HuH-7.5 (cell line): Measurements from ENCODE around the gene REXO5.
A peak's percentile ranks its signal among the peaks of the same experiment; 100 is the strongest.
"Not testable (repeated sequence)": the region's sequence is repeated elsewhere in the genome, so short reads cannot be mapped to it uniquely, and the experiment has no call there.

ENCODE experiments used
- DNase-seq: peaks from one replicate; pipeline ENCODE4 v3.0.0; 2011; ENCODE audit warnings: low spot score

The REXO5 gene, protein sequence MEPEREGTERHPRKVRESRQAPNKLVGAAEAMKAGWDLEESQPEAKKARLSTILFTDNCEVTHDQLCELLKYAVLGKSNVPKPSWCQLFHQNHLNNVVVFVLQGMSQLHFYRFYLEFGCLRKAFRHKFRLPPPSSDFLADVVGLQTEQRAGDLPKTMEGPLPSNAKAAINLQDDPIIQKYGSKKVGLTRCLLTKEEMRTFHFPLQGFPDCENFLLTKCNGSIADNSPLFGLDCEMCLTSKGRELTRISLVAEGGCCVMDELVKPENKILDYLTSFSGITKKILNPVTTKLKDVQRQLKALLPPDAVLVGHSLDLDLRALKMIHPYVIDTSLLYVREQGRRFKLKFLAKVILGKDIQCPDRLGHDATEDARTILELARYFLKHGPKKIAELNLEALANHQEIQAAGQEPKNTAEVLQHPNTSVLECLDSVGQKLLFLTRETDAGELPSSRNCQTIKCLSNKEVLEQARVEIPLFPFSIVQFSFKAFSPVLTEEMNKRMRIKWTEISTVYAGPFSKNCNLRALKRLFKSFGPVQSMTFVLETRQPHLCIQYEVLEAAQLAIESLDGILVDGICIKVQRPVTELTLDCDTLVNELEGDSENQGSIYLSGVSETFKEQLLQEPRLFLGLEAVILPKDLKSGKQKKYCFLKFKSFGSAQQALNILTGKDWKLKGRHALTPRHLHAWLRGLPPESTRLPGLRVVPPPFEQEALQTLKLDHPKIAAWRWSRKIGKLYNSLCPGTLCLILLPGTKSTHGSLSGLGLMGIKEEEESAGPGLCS

DNA sequence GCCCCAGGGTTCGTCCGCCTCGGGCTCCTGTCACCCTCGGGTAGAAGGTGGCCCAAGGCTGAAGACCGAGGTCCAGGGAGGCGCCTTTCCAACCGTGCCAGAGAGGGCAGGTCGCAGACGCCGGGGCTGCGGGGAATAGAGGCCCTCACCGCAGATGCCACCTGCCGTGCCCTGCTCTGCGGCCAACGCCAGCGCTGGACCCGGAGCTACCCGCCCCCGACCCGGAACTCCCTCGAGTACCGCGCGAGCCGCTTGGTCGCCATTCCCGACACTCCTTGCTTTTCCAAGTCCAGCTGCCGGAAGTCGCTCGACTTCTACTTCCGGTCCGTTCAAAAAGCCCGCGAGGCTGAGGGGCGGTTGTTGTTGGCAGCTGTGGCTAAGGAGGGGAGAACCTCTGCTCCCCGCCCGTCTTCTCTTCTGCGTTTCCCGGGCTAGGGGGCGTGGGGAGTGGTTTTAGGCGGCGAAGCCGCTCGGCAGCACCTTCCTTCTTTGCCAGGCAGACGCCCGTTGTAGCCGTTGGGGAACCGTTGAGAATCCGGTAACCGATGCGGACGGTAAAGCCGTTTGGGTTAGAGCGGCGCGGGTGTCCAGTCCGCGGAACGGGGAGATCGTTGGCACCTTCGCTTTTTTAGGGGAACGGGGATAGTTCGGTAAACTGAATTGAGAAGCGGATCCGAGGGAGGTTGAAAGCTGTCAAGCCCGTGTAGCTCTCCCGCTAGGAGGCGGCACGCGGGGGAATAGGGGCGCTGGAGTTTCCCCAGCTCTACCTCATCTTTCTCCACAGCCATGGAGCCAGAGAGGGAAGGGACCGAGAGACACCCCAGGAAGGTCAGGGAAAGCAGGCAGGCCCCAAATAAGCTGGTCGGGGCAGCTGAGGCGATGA is at the start of gene REXO5, which contains the start of gene ERI2:
Gene REXO5, plus strand, starts transcription at position 360 of the 883 bp plus-strand sequence. Its CDS starts 427 bp downstream, at position 787.
Gene ERI2, minus strand, starts transcription at position 305 of the 883 bp plus-strand sequence. Its CDS starts 42 bp downstream, at position 263.
- DNase-seq, result peak; percentile 66

DNA sequence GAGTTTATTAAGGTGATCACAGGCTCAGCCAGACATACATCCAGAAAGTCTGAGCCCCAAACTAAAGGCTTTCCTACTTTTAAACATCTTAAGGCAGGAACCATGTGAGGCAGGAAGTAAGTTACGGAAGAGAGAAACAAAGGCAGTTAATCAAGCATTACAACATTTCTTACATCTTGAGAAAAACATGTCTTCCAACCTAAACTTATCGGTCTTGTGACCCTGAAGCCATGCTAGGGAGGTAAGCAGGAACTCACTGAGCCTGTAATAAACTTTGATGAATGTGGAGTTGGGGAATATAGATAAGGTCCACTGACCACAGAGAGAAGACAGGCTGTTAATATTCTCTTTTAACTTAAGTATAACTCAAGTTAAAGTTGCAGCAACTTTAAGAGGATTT is 46.0 kb upstream of the REXO5 start:
- DNase-seq, result no peak

DNA sequence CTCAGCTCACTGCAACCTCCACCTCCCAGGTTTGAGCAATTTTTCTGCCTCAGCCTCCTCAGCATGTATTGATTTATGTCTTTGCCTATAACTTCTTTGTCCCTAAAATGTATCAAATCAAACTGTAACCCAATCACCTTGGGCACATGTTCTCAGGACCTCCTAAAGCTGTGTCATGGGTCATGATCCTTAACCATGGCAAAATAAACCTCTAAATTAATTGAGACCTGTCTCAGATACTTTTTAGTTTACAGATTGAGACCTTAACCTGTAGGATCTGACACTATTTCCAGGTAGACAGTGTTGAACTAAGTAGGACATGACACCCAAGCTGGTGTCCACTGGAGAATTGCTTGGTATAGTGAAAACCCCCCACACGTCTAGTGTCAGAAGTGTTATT is 45.2 kb upstream of the REXO5 start:
- DNase-seq, result no peak

DNA sequence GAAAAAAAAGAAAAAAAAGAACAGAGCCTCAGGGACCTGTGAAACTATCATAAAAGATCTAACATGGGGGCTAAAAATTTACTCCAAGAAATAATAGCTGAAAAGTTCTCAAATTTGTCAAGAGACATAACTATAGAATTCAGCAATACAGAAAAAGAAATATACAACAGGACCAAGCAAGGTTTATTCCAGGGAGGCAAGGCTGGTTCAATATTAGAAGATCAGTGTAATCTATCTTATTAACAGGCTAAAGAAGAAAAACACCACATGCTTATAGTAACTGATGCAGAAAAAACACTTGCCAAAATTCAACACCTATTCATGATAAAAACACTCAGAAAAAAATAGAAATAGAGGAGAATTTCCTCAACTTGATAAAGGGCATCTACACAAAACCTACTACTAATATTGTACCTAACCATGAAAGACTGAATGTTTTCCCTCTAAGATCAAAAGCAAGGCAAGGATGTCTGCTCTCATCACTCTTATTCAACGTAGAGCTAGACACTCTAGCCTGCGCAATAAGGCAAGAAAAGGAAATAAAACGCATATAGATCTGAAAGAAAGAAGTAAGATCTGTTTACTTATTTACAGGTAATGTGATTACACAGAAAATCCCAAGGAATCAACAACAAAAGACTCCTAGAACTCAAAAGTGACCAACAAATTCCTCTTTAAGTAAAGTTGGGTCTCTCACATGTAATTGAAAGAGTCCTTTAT is 43.8 kb upstream of the REXO5 start:
- no peak for DNase-seq

DNA sequence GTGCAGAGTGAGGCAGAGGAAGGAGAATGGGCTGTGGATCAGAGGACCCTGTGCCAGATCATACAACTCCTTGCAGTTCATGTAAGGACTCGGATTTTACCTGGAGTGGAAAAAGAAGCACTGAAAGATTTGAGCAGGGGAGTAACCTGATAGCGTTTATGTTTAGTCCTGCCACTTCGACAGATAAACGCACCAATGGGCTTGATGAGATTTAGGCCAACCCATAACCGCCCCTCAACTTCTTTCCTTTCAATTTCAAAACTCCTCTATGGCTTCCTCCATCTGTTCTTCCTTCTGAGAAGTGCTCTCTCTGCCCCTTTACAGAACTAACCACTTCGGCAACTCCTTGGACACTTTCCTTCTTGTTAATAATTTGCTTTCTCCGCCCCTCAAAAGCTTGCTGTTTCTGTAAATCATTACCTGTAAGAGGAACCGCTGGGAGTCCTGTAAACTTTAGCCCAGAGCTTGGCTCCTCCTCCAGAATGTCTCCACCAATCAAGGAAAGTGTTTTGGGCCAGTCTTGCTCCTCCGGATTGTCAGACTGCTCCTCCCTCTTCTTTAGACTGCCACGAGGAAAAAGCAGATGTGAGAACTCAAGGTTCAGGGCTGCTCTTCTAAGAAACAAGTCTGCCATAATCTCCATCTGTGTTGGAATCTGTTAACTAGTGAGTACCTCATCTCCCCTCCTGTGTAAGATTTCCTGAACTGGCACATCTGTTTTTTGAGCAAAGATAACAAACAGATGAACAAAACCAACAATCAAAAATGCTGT is 42.7 kb upstream of the REXO5 start, which contains the start of gene ACSM3:
Gene ACSM3, plus strand, starts transcription at position 554 of the 772 bp plus-strand sequence. CDS start 6,021 bp downstream, outside the sequence.
- peak; percentile 47 for DNase-seq

DNA sequence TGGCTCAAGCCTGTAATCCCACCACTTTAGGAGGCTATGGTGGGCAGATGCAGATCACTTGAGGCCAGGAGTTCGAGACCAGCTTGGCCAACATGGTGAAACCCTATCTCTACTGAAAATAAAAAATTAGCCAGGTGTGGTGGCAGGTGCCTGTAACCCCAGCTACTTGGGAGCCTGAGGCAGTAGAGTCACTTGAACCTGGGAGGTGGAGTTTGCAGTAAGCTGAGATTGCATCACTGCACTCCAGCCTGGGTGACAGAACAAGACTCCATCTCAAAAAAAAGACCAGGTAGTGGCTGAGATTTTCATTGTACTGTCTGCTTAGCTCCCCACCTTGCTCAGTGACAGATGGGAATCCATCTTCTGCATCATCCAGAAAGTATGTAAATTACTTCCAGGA is 41.9 kb upstream of the REXO5 start:
- DNase-seq, result not testable (repeated sequence)

DNA sequence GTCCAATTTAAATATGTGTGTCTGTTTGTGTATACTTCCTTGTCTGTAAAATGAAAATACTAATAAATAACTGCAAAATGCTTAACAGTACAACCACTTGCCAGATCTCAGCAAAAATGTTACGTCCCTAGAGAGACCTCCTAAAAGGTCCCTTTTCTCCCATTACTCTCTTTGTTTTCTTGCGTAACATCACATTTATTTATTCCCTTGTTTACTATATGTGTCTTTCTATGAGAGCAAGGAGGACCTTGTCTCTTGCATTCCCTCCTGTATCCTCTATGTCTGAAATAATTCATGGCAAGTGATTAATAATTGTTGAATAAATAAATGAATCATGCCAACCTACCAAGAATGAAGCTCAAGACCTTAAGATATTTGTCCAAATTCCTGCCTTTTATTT is 40.6 kb upstream of the REXO5 start:
- DNase-seq, result no peak

DNA sequence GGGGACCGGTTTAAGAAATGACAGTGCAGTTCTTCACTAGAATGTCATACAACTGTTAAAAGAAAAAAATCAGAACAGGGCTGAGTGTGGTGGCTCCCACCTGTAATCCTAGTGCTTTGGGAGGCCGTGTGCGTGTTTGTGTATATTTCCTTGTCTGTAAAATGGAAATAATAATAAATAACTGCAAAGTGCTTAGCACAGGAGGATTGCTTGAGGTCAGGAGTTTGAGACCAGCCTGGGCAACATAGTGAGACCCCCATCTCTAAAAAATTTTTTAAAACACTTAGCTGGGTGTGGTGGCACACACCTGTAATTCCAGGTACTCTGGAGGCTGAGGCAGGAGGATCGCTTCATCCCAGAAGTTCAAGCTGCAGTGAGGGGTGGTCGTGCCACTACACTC is 40.0 kb upstream of the REXO5 start:
- DNase-seq, result no peak

DNA sequence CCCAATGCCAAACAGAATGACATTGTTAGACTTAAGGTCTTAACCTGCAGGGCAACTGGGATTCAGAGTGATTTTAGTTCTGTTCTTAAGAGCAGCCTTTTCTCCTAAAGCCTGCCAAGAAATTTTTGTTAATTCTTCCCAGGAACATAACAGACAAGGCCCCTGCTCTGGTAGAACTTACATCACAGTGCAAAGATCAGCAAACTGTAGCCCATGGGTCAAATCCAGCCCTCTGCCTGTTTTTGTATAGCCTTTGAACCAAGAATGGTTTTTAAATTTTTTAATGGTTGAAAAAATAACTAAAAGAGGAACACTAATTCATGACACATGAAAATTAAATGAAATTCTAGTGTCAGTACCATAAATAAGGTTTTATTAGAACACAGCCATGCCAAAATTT is 38.8 kb upstream of the REXO5 start:
- no peak for DNase-seq

DNA sequence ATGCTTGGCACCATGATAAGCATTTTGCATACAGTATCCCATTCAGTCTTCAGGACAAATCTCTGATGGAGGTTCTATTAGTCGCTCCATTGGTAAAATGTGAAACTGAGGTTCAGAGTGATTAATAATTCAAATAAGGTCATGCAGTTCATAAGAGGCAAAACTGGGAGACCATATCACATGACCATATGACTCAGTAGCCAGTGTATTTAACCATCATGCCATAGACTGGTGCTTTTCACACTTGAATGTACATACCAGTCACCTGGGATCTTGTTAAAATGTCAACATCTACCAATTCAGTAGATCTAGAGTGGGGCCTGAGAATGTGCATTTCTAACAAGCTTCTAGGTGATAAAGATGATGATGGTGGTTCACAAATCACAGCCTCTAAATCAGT is 38.2 kb upstream of the REXO5 start:
- DNase-seq, result no peak

DNA sequence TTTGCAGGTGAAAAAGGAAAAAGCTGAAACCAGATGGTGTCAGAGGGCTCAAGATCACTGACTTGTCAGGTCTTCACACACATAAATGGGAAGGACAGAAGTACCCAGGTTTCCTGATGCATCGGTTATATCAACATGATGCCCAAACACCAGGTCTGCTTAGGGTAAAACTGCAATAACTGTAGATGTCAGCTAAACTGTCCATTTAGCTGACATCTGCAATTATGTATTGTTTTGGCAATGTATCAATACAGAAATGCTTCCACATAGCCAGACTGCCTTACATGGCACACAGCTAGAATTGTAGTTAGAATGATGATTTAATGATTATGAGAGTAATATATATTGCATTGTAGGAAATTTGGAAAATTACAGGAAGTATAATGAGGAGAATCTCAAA is 37.5 kb upstream of the REXO5 start:
- no peak for DNase-seq

DNA sequence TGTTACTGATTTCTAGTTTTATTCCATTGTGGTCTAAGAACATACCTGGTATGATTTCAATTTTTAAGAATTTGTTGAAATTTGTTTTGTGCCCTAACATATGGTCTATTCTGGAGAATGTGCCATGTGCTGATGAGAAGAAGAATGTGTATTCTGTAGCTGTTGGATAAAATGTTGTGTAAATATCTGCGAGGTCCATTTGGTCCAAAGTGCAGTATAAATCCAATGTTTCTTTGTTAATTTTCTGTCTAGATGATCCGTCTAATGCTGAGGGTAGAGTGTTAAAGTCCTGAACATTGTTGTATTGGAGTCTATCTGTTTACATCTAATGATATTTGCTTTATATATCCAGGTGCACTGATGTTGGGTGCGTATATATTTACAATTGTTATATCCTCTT is 32.6 kb upstream of the REXO5 start:
- no peak for DNase-seq

DNA sequence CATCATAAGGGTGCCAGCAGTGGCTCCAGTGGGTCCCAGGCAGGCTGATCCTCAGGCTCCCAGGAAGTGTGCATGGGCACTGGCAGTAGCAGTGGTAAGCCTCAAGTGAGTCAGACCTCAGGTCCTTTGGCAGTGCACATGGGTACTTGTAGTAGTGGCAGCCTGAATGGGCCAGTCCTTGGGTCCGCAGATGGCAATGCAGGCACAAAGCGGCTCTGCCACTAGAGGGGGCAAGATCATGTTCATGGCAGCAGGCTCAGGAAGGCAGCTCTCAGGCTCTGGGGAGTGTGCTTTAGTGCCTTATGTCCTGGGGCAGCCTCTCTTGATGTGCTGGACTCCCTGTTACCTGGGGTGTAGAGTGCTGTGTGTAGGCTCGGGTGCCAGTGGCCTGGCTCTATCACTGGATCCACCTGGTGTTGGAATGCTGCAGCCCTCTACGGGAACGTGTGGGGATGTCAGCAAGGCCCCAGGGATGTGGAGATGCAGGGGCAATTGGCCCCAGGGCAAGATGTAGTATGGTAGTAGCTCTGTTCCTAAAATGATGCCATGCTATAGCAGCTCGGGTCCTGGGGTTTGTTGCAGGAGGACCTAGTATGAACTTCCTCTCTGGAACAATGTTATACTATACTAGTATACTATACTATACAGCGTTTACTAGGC is 31.5 kb upstream of the REXO5 start:
- DNase-seq, result peak; percentile 33

DNA sequence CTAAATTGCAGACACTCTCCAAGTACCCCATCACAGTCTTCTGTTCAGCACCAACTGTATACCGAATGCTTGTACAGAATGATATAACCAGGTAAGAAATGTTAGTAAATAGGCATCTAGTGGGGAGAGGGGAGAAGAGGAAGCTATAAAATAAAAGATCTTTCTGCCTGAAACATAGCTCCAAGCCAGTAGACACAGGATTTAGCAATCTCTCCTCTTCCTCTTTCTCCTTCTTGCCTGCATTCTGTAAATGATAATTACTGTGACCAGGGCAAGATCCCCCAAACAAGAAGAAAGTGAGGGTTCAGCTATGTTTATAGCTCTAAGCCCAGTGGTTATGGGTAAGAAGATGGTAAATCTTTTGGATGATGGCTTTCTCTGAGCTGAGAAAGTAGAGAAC is 24.6 kb upstream of the REXO5 start:
- no peak for DNase-seq

DNA sequence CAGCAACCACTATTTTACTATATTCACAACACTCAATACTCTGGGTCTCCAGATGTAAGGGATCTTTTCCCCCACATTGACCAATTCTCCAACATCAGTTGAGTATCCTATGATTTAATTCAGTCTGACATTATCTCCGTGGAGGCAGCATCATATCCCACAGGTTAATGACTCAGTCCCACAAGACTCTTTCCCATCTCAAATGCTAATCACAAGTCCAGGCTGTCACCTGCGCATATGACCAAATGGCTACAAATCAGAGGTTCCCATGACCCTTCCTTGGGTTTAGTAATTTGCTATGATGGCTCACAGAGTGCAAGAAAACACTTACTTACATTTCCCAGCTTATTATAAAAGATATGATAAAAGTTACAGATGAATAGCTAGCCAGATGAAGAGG is 23.9 kb upstream of the REXO5 start:
- DNase-seq, result no peak

DNA sequence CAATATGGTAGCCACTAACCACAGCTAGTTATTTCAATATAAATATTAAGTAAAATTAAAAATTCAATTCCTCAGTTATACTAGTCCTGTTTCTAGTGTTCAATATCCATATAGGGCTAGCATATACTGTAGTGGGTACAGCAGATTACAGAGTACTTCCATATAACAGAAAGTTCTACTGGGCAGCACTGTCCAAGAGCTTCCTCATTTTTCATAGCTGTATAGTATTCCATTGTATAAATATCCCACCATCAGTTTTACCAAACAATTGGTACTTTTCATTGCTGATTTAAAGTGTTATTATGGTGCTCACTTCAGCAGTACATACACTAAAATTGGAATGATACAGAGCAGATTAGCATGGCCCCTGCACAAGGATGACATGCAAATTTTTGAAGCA is 22.1 kb upstream of the REXO5 start:
- no peak for DNase-seq

DNA sequence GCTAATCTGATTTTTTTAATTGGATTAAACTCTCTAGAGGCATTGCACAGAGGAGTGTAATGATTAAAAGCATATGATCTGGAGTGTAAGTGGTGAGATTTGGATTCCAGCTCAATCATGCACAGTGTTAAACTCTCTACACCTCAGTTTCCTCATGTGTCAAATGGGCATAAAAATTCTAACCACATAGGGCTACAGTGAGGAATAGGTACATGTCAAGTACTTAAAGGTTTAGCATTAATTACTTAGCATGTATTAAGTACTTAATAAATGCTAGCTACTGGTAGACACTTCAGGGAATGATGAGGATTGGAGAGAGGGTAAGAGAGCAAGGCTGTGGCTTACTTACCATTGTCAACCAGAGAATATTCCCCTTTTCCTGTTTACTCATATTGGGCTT is 17.2 kb upstream of the REXO5 start:
- no peak for DNase-seq

DNA sequence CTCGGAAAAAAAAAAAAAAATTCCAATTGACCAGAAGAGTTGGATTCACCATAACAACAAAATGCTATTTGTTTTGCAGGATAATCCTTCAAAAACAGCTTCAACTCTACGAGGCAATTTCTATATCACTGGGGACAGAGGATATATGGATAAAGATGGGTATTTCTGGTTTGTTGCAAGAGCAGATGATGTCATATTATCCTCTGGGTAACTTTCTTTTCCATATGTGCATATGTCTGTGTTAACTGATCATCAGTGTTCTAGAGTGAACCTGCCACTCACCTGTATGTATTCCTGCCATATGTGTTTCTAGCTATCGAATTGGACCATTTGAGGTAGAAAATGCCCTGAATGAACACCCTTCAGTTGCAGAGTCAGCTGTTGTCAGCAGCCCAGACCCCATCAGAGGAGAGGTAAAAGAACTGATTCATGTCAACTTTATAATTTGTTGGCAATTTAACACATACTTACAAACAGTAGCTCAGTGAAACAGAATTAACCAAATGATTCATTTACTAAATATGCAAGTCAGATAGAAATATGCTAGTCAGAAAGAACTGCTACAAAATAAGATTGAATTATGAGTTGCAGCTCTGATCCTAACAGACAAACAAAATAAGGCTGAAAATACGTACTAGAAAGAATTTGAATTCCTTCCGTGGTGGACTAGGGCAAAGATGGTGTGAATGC is 14.3 kb upstream of the REXO5 start:
- DNase-seq, result no peak

DNA sequence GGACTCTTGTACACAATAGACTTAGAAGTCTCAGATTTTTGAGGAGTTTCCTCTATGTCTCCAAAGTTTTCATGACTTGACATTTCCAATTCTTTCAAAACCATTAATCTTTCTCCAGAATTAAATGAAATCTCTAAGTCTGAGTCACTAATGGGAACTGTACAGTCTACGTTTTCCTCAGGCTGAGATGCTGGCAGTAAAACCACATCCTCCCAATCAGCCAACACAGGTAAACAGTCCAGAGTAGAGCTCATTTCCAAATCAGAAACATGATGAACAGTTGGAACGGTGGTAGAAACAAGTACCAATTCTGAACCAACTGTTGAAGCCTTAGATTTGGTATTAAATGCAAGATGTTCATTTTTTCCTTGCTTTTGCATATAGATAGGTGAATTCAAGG is 8.0 kb upstream of the REXO5 start:
- DNase-seq, result no peak

DNA sequence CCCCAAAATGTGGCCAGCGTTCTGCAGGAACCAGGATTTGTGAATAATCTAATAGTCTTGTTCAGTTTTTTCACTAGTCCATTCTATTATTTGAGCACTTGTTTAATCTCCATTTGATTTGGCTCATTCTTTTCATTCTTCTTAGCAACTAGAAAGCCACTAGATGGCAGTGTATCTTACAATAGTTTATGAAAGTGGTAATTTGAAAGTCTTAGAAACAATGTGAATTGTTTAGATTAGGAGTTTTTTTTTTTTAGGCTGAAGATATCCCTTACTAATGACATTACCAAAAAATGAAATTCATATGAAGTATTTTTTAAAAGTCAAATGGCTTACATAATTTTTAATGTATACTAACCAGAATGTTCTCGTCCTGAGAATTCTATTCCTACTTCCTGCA is 6.7 kb upstream of the REXO5 start:
- DNase-seq, result no peak
